Endothelial cell of umbilical vein (primary cell): ENCODE measurements around the gene PLXNA4.

Experiments
- EZH2 ChIP-seq: IDR thresholded peaks from 2 replicates; pipeline ENCODE4 v1.6.1; 2012; ENCODE audit warnings: borderline replicate concordance, low read depth, mild to moderate bottlenecking, moderate library complexity, low read length, inconsistent platforms; ENCODE audit not compliant: severe bottlenecking
- FOS ChIP-seq: IDR thresholded peaks from 2 replicates; pipeline ENCODE4 v1.6.1; 2011; ENCODE audit warnings: mild to moderate bottlenecking, low read length, moderate library complexity, borderline replicate concordance; ENCODE audit not compliant: insufficient read depth
- JUN ChIP-seq: IDR thresholded peaks from 2 replicates; pipeline ENCODE4 v1.6.1; 2011; ENCODE audit warnings: borderline replicate concordance, low read depth; ENCODE audit not compliant: insufficient read length, insufficient read depth
- MAX ChIP-seq: IDR thresholded peaks from 2 replicates; pipeline ENCODE4 v1.6.1; 2011; ENCODE audit not compliant: insufficient read depth, insufficient read length
- MYC ChIP-seq: IDR thresholded peaks from one replicate; pipeline ENCODE4 v1.6.1; 2011; ENCODE audit warnings: mild to moderate bottlenecking, low read depth, low read length
- POLR2A ChIP-seq: IDR thresholded peaks from 2 replicates; pipeline ENCODE4 v1.6.1; 2012; ENCODE audit warnings: low read depth, mild to moderate bottlenecking, control low read depth, low read length
- POLR2AphosphoS5 ChIP-seq: IDR thresholded peaks from 2 replicates; pipeline ENCODE4 v1.6.1; 2012; ENCODE audit warnings: low read depth, mild to moderate bottlenecking, control low read depth, low read length, moderate library complexity; ENCODE audit not compliant: insufficient read depth
- TF ChIP-seq, protein P1 (sequence below), 2 donors: IDR thresholded peaks; 1 replicate in 1 of 2; 2 replicates in 1 of 2; pipeline ENCODE4 v1.5.1; 2011; ENCODE audit warnings: low read length in 2 of 2, mild to moderate bottlenecking in 2 of 2, moderate library complexity in 2 of 2, control low read depth in 1 of 2, inconsistent platforms in 1 of 2, low read depth in 1 of 2; ENCODE audit not compliant: insufficient read depth in 1 of 2; ENCODE audit errors: extremely low read depth in 1 of 2

GRCh38 chr7:132261327-132262159 is 314.7 kb downstream of the PLXNA4 start:
- TF ChIP-seq EZH2 (no peak), POLR2A (no peak), POLR2AphosphoS5 (no peak), MAX (no peak), JUN (no peak), MYC (no peak), FOS (no peak)
- TF ChIP-seq, protein P1, sequence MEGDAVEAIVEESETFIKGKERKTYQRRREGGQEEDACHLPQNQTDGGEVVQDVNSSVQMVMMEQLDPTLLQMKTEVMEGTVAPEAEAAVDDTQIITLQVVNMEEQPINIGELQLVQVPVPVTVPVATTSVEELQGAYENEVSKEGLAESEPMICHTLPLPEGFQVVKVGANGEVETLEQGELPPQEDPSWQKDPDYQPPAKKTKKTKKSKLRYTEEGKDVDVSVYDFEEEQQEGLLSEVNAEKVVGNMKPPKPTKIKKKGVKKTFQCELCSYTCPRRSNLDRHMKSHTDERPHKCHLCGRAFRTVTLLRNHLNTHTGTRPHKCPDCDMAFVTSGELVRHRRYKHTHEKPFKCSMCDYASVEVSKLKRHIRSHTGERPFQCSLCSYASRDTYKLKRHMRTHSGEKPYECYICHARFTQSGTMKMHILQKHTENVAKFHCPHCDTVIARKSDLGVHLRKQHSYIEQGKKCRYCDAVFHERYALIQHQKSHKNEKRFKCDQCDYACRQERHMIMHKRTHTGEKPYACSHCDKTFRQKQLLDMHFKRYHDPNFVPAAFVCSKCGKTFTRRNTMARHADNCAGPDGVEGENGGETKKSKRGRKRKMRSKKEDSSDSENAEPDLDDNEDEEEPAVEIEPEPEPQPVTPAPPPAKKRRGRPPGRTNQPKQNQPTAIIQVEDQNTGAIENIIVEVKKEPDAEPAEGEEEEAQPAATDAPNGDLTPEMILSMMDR (IDR thresholded peaks at IDR 0.05; ENCODE audit: extremely low read depth in 1 of 2, insufficient read depth in 1 of 2, low read depth in 1 of 2, low read length in 2 of 2): no peak
